ENCODE data around the gene GRIFIN. TPM values are rescaled to one million over a fixed set of nuclear protein-coding genes. Genes with fewer than 3 reads are reported as not detected.
A peak's percentile ranks its signal among the peaks of the same experiment; 100 is the strongest.

GRIFIN gene
- total RNA-seq, 1 donor: not detected

GRCh38 chr7:2481195-2481594 is 5.0 kb upstream of the GRIFIN start:
- peak; percentile 58 for DNase-seq (ENCODE audit: insufficient read length, low spot score, missing footprints)

GRCh38 chr7:2480070-2480408 is 3.8 kb upstream of the GRIFIN start:
- H3K9me3 ChIP-seq (ENCODE audit: low read depth, low read length): peaks cover 4% of the 10 kb centered on the region
- peak; percentile 83 for DNase-seq (ENCODE audit: insufficient read length, low spot score, missing footprints)
- H3K27ac ChIP-seq (ENCODE audit: low read depth, low read length): no peak overlapping the region
- H3K79me2 ChIP-seq (ENCODE audit: insufficient read depth, low read length): no peaks in the 10 kb centered on the region
- peaks cover 14% of the 10 kb centered on the region for H3K4me1 ChIP-seq (ENCODE audit: insufficient read depth, low read length)
- no peaks in the 10 kb centered on the region for H4K20me1 ChIP-seq (ENCODE audit: insufficient read depth, low read length)
- H3K4me3 ChIP-seq (ENCODE audit: insufficient read depth, low read length): no peak overlapping the region
- no peak for TF ChIP-seq CTCF (IDR thresholded peaks at IDR 0.05; ENCODE audit: extremely low read depth, low read depth, low read length)
- H2AFZ ChIP-seq (ENCODE audit: low read length): no peak overlapping the region
- H3K27me3 ChIP-seq (ENCODE audit: insufficient read depth, low read length): no peaks in the 10 kb centered on the region
- no peak overlapping the region for H3K4me2 ChIP-seq (ENCODE audit: insufficient read depth, low read length)
- no peaks in the 10 kb centered on the region for H3K36me3 ChIP-seq (ENCODE audit: insufficient read depth, low read length)

More at GRCh38 chr7:2481195-2481594, 5.0 kb upstream of the GRIFIN start:
- Histone ChIP-seq H3K79me2 (ENCODE audit: insufficient read depth, low read length) (no peaks in the 10 kb centered on the region), H3K4me2 (ENCODE audit: insufficient read depth, low read length) (no peak overlapping the region), H3K27me3 (ENCODE audit: insufficient read depth, low read length) (no peaks in the 10 kb centered on the region), H2AFZ (ENCODE audit: low read length) (no peak overlapping the region), H3K9me3 (ENCODE audit: low read depth, low read length) (peaks cover 4% of the 10 kb centered on the region), H3K4me3 (ENCODE audit: insufficient read depth, low read length) (no peak overlapping the region), H3K4me1 (ENCODE audit: insufficient read depth, low read length) (peaks cover 14% of the 10 kb centered on the region), H3K27ac (ENCODE audit: low read depth, low read length) (no peak overlapping the region), H4K20me1 (ENCODE audit: insufficient read depth, low read length) (no peaks in the 10 kb centered on the region), H3K36me3 (ENCODE audit: insufficient read depth, low read length) (no peaks in the 10 kb centered on the region)
- no peak for TF ChIP-seq CTCF (IDR thresholded peaks at IDR 0.05; ENCODE audit: extremely low read depth, low read depth, low read length)

- Histone ChIP-seq H3K4me3 (ENCODE audit: insufficient read depth, low read length) (no peak overlapping the region), H3K9me3 (ENCODE audit: low read depth, low read length) (peaks cover 4% of the 10 kb centered on the region), H3K4me1 (ENCODE audit: insufficient read depth, low read length) (peaks cover 14% of the 10 kb centered on the region), H3K36me3 (ENCODE audit: insufficient read depth, low read length) (no peaks in the 10 kb centered on the region), H3K79me2 (ENCODE audit: insufficient read depth, low read length) (no peaks in the 10 kb centered on the region), H4K20me1 (ENCODE audit: insufficient read depth, low read length) (no peaks in the 10 kb centered on the region), H2AFZ (ENCODE audit: low read length) (no peak overlapping the region), H3K27ac (ENCODE audit: low read depth, low read length) (no peak overlapping the region), H3K27me3 (ENCODE audit: insufficient read depth, low read length) (no peaks in the 10 kb centered on the region), H3K4me2 (ENCODE audit: insufficient read depth, low read length) (no peak overlapping the region)
- no peak for TF ChIP-seq CTCF (IDR thresholded peaks at IDR 0.05; ENCODE audit: extremely low read depth, low read depth, low read length)
- peak; percentile 85 for DNase-seq (ENCODE audit: insufficient read length, low spot score, missing footprints)
Measured at GRCh38 chr7:2479276-2480069, 3.3 kb upstream of the GRIFIN start.

GRCh38 chr7:2478800-2479199 is 2.6 kb upstream of the GRIFIN start:
- Histone ChIP-seq H2AFZ (ENCODE audit: low read length) (peak overlapping the region; percentile 68), H3K27me3 (ENCODE audit: insufficient read depth, low read length) (no peaks in the 10 kb centered on the region), H3K4me2 (ENCODE audit: insufficient read depth, low read length) (peak overlapping the region; percentile 3), H3K27ac (ENCODE audit: low read depth, low read length) (no peak overlapping the region), H3K36me3 (ENCODE audit: insufficient read depth, low read length) (no peaks in the 10 kb centered on the region), H4K20me1 (ENCODE audit: insufficient read depth, low read length) (no peaks in the 10 kb centered on the region), H3K4me3 (ENCODE audit: insufficient read depth, low read length) (no peak overlapping the region), H3K4me1 (ENCODE audit: insufficient read depth, low read length) (peaks cover 14% of the 10 kb centered on the region), H3K79me2 (ENCODE audit: insufficient read depth, low read length) (no peaks in the 10 kb centered on the region), H3K9me3 (ENCODE audit: low read depth, low read length) (peaks cover 4% of the 10 kb centered on the region)
- TF ChIP-seq CTCF (IDR thresholded peaks at IDR 0.05; ENCODE audit: extremely low read depth, low read depth, low read length): no peak
- DNase-seq (ENCODE audit: insufficient read length, low spot score, missing footprints): peak; percentile 90
